GM19025 (cell line): ENCODE data around the gene RAD54L2.
"Not testable (repeated sequence)": the region's sequence is repeated elsewhere in the genome, so short reads cannot be mapped to it uniquely, and the experiment has no call there.

Experiments
- ATAC-seq: cut with Tn5 transposase; IDR thresholded peaks from one replicate; pipeline ENCODE4 v1.9.1; 2021; ENCODE audit warnings: mild to moderate bottlenecking, low read depth, moderate library complexity; ENCODE audit not compliant: unreplicated experiment

RAD54L2 gene

DNA sequence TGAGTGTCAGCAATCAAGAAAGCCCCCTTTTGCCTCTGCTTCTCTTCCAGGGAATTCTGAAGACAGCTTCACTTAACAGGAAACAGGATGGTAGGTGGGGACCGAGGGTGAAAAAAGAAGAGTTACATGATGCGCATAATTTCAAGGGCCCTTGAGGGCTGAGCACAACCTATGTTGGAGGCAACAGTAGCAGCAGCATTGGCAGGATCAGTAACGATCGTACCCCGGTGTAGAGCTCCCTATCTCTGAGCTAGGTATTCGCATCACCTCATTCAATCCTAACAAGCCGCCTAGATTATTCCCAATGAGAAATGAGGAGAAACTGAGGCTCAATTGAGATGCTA, 432 bp upstream of the RAD54L2 start:
- no peak for ATAC-seq

- no peak for ATAC-seq
Measured at GRCh38 chr3:51539291-51539941, 897 bp downstream of the RAD54L2 start.

DNA sequence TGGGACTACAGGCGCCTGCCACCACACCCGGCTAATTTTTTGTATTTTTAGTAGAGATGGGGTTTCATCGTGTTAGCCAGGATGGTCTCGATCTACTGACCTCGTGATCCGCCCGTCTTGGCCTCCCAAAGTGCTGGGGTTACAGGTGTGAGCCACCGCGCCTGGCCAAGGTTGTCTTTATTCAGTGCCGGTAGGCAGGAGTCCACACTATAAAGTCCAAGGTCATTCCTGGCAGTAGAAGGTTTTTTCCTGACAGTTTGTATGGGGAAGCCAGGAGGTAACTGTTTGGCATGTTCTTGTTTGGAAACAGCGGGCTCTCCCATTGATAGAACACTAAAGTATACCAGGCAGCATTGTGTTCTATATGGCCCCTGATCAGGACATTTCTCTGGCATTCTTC, 4.1 kb downstream of the RAD54L2 start:
- ATAC-seq = not testable (repeated sequence)

DNA sequence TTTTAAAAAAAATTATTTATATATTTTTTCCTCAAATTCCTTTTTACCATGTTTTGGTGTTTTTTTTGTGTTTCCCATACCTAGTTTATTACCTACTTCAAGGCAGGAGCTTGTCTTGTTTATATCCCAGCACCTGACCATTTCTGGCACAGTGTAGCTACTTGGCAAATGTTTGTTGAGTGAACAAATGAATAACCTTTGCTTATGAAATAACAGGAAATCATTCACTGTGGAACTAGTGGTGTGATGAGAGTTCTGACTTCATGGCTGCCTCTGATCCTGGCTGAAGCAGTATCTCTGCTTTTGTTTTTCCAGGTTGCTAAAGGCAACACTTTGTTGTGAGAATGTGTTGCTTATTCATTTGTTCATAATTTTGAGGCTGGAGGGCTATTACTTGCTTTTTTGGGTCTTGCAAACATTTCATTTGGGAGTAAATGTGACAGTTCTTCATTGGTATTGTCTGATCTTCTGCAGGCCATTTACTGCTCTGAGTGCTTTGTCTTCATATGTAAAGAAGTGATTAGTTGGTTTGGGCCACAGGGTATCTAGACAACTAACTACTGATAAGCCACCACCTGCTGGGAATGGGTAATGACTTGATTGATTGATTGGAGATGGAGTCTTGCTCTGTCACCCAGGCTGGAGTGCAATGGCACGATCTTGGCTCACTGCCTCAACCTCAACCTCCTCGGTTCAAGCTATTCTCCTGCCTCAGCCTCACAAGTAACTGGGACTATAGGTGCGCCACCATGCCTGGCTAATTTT, 5.7 kb downstream of the RAD54L2 start:
- no peak for ATAC-seq

DNA sequence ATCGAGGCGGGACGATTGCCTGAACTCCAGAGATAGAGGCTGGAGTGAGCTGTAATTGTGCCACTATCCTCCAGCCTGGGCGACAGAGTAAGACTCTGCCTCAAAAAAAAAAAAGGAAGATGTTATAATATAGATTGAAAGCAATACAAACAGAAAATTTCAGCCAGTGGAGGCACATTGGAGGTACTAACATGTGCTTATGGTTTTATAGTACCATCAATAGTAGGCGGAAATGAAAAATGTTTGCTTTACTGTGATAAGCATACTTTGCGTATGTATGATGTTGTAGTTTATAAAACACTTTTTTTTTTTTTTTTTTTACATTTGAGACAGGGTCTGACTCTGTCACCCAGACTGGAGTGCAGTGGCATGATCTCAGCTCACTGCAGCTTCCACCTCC, 8.8 kb downstream of the RAD54L2 start:
- ATAC-seq = no peak

- no peak for ATAC-seq
Measured at GRCh38 chr3:51549311-51549710, 10.8 kb downstream of the RAD54L2 start.

DNA sequence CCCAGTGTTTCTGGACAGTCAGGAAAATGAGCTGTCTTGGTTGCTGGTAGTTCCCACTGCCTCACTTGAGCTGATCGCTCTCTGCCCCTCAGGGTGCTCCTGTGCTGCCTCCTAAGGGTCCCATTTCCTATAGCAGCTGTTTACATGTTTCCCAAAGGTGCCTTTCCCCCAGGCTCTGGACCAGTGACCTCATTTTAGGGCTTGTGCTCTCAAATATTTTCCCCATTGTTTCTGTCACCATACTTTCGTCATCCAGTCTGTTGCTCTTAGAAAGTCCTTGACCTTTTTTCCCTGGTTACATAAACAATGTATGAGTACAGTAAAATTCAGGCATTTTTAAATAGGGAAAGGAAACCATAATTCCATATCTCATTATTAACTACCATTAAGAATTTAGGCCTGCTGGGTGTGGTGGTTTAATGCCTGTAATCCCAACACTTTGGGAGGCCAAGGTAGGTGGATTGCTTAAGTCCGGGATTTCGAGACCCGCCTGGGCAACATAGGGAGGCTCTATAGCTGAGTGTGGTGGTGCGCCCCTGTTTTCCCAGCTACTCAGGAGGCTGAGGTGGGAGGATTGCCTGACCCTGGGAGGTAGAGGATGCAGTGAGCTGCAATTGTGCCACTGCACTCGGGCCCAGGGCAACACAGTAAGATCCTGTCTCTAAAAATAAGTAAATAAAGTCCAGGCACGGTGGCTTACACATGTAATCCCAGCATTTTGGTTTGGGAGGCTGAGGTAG, 11.7 kb downstream of the RAD54L2 start:
- ATAC-seq = no peak

GRCh38 chr3:51557993-51558392, 19.5 kb downstream of the RAD54L2 start:
- no peak for ATAC-seq

DNA sequence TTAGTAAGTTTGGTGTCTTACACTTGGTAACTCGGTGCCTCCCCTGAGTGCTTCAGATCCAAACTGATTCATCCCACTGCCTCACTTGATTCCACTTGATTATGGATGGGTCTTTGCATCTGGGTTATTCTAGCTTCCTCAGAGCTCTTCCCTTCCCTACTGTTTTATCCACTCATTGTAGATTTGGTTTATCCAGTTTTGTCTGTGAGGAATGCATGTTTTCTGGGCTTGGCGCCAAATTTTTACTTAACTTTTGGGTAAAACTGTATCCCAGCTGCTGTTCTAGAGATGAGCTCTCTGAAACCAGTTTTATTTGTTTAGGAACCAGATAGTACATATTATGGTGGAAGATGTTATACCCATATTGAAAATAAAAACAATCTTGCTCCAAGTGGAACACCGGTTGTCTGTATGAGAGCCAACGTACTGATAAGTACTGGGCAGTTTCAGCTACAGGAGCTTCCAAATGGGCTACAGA, 20.9 kb downstream of the RAD54L2 start:
- no peak for ATAC-seq

DNA sequence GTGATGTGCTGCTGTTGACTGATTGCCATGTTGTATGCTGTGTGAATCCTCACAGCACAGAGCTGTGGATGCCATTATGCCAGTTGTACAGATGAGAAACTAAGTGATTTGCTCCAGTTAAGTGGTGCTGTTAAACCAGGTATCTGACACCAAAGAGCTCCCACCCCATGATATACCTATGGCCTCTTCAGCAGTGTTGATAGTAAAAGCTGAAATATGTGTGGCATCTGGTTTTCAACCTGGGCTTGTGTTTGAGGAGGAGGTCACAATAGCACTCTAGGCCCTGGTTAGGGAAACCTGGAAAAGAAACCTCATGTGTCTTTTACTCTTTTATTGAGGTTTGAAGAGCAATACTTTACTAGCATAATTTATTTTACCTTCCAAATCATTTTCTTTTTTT, 21.4 kb downstream of the RAD54L2 start:
- no peak for ATAC-seq

GRCh38 chr3:51562403-51562802, 23.9 kb downstream of the RAD54L2 start:
- ATAC-seq = not testable (repeated sequence)

- ATAC-seq = no peak
Measured at GRCh38 chr3:51568036-51568435, 29.5 kb downstream of the RAD54L2 start.

GRCh38 chr3:51568996-51569395, 30.5 kb downstream of the RAD54L2 start:
- no peak for ATAC-seq

GRCh38 chr3:51578238-51578637, 39.7 kb downstream of the RAD54L2 start:
- no peak for ATAC-seq

GRCh38 chr3:51580418-51580817, 41.9 kb downstream of the RAD54L2 start:
- ATAC-seq = no peak

DNA sequence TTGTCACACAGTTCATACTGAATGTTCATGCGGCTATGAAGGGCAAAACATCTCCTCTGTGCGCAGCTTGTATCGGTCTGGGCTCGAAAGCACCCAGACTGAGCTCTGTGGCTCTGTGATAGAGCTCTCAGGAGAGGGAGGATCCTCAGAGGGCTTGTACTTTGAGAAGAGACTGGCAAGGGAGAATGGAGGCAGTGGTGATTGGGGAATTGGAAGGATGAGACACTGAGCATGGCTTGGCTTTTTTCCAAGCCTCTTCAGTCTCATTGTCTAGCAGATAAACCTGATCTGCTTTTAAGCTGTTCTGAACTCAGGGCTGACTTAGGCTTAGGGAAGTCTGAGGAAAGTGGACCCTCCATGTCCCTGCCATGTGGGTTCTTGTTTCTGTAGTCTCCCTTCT, 43.0 kb downstream of the RAD54L2 start:
- no peak for ATAC-seq

DNA sequence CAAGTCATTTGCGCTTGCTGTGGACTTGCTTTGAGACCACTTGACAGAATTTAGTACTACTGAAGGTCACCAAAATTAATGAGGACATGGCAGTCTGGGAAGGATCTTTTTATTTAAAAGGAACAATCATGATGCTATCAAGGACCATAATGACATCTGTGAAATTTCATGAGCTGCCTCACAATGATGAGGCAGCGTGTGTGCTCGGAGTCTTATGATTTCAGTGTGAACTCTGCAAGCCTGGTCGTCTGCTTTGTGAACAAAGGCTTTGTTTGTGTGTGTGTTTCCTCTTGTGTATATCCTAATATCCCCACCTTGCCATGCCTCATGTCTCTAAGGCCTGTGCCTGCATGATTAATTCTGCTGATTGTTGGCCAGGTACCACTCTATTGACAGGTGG, 46.7 kb downstream of the RAD54L2 start:
- ATAC-seq = no peak

DNA sequence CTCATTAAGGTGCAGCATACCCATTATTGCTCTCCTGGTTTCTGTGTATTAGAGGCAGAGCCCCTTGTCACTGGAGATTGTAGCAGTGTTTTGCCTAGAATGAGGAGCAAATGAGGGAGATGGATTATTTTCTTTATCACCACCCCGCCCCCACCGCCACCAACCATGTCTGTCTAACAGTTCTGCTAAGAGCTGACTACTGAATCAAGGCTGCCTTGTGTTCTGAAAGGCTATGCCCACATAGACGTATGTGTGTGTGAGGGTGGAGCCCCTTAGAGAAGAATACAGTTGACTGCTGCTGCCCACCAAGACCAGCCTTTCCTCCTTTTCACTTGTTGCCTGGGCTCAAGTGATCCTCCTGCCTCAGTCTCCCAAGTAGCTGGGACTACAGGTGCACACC, 47.4 kb downstream of the RAD54L2 start:
- ATAC-seq = no peak
